NB4 (cell line): ENCODE data around the gene GRB10.

Experiments
- CTCF ChIP-seq: IDR thresholded peaks from one replicate; pipeline ENCODE4 v1.5.1; 2012; ENCODE audit warnings: low read depth, low read length
- MAX ChIP-seq: IDR thresholded peaks from 2 replicates; pipeline ENCODE4 v1.6.1; 2011; ENCODE audit warnings: low read depth, low read length
- MYC ChIP-seq: IDR thresholded peaks from 2 replicates; pipeline ENCODE4 v1.6.1; 2011; ENCODE audit warnings: low read depth, low read length

GRCh38 chr7:50627824-50628361 lies 154.8 kb downstream of the GRB10 start:
- no peak for TF ChIP-seq CTCF
- TF ChIP-seq MAX, result peak; percentile 53; the same call in 1 of the 2 replicates
- no peak for TF ChIP-seq MYC
